Upper lobe of left lung (tissue), 4 donors: ENCODE data around the gene DESI2.

ENCODE experiments used
- POLR2A ChIP-seq, 4 donors: fragments of 450-650 bp; IDR thresholded peaks; one replicate each; pipeline ENCODE4 v1.5.1; 2016 to 2017; ENCODE audit warnings: antibody characterized with exemption in 4 of 4, mild to moderate bottlenecking in 2 of 4
- POLR2AphosphoS5 ChIP-seq, 2 donors: sonication (generic); formaldehyde crosslinking; IDR thresholded peaks; one replicate each; pipeline ENCODE4 v1.5.1; 2017; ENCODE audit warnings: antibody characterized with exemption in 2 of 2
- TF ChIP-seq, protein P1 (sequence below), 6 experiments: fragments of 450-650 bp in 4 of 6; fragments of 200-600 bp in 2 of 6; sonication (generic) in 2 of 6; IDR thresholded peaks; one replicate each; pipeline ENCODE4 v1.5.1; 2016 to 2019; ENCODE audit warnings: antibody characterized with exemption in 6 of 6

DNA sequence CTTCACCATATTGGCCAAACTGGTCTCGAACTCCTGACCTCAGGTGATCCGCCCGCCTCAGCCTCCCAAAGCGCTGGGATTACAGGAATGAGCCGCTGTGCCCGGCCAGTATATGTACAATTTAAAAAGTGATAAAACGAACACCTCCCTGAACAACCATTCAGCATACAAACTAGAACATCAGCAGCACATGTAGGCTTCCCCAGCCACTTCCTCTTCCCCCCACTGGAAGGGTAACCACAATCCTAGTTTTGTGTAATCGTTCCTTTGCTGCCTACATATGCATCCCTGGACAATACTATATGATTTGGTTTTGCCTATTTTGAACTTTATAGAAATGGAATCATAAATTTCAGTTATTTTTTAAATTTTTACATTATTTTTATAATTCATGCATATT is 60.4 kb downstream of the DESI2 start:
- TF ChIP-seq POLR2A (IDR thresholded peaks at IDR 0.05) (no peak), POLR2AphosphoS5 (IDR thresholded peaks at IDR 0.05) (no peak)
- TF ChIP-seq, protein P1, sequence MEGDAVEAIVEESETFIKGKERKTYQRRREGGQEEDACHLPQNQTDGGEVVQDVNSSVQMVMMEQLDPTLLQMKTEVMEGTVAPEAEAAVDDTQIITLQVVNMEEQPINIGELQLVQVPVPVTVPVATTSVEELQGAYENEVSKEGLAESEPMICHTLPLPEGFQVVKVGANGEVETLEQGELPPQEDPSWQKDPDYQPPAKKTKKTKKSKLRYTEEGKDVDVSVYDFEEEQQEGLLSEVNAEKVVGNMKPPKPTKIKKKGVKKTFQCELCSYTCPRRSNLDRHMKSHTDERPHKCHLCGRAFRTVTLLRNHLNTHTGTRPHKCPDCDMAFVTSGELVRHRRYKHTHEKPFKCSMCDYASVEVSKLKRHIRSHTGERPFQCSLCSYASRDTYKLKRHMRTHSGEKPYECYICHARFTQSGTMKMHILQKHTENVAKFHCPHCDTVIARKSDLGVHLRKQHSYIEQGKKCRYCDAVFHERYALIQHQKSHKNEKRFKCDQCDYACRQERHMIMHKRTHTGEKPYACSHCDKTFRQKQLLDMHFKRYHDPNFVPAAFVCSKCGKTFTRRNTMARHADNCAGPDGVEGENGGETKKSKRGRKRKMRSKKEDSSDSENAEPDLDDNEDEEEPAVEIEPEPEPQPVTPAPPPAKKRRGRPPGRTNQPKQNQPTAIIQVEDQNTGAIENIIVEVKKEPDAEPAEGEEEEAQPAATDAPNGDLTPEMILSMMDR (IDR thresholded peaks at IDR 0.05), result no peak
